HEK293 (cell line): ENCODE results near the gene PCDH15.

Experiments
- CTCF ChIA-PET: fragments of 350-600 bp; formaldehyde crosslinking; extraction: SDS; loops from one replicate; lab custom pipeline; 2021; ENCODE audit warnings: antibody characterized with exemption; lab: Yijun Ruan, JAX
- POLR2A ChIA-PET: fragments of 300-600 bp; formaldehyde crosslinking; extraction: SDS; loops from one replicate; lab custom pipeline; 2020; ENCODE audit warnings: antibody characterized with exemption, inconsistent platforms; lab: Yijun Ruan, JAX
- H3K27ac ChIP-seq: fragments of 200-500 bp; sonication (Bioruptor generic); 2 replicates; pipeline ENCODE4 v1.5.1; 2014; ENCODE audit warnings: low read depth, low read length, control low read depth, inconsistent platforms; ENCODE audit errors: extremely low read depth
- H3K36me3 ChIP-seq, 2 experiments: fragments of 200-500 bp in 1 of 2; sonication (Bioruptor generic) in 1 of 2; 1 replicate in 1 of 2; 2 replicates in 1 of 2; pipeline ENCODE4 v1.5.1; 2014 to 2017; ENCODE audit warnings: inconsistent platforms in 2 of 2, low read length in 2 of 2; ENCODE audit not compliant: control insufficient read depth in 2 of 2, insufficient read depth in 1 of 2
- H3K4me1 ChIP-seq: fragments of 200-500 bp; sonication (Bioruptor generic); 2 replicates; pipeline ENCODE4 v1.5.1; 2014; ENCODE audit warnings: mild to moderate bottlenecking, low read length, inconsistent platforms; ENCODE audit not compliant: control insufficient read depth, insufficient read depth
- H3K4me3 ChIP-seq: 2 replicates; pipeline ENCODE4 v1.5.1; 2011; ENCODE audit warnings: low read depth, mild to moderate bottlenecking, control low read depth, low read length, moderate library complexity
- H3K9me3 ChIP-seq: fragments of 200-500 bp; sonication (Bioruptor generic); 2 replicates; pipeline ENCODE4 v1.5.1; 2014; ENCODE audit warnings: low read depth, low read length, inconsistent platforms; ENCODE audit not compliant: control insufficient read depth, insufficient read depth
- GLIS1 ChIP-seq: fragments of 450-650 bp; formaldehyde crosslinking; IDR thresholded peaks from 2 replicates; pipeline ENCODE4 v1.5.1; 2016; ENCODE audit warnings: missing biosample characterization, missing genetic modification characterization
- HOXC10 ChIP-seq: sonication (generic); formaldehyde crosslinking; IDR thresholded peaks from 2 replicates; pipeline ENCODE4 v1.8.1; 2023; ENCODE audit warnings: mild to moderate bottlenecking, missing genetic modification reagents
- KLF16 ChIP-seq: fragments of 450-650 bp; formaldehyde crosslinking; IDR thresholded peaks from 2 replicates; pipeline ENCODE4 v1.5.1; 2017; ENCODE audit warnings: missing biosample characterization, missing genetic modification characterization
- SCRT2 ChIP-seq: fragments of 450-650 bp; formaldehyde crosslinking; IDR thresholded peaks from 2 replicates; pipeline ENCODE4 v1.5.1; 2016; ENCODE audit warnings: missing biosample characterization, missing genetic modification characterization
- SP3 ChIP-seq: fragments of 450-650 bp; formaldehyde crosslinking; IDR thresholded peaks from 2 replicates; pipeline ENCODE4 v1.5.1; 2016; ENCODE audit warnings: missing biosample characterization, missing genetic modification characterization
- ZBTB7A ChIP-seq: fragments of 450-650 bp; formaldehyde crosslinking; IDR thresholded peaks from 2 replicates; pipeline ENCODE4 v1.5.1; 2016; ENCODE audit warnings: low read depth, missing biosample characterization, missing genetic modification characterization
- ZNF138 ChIP-seq: fragments of 450-650 bp; formaldehyde crosslinking; IDR thresholded peaks from 2 replicates; pipeline ENCODE4 v1.5.1; 2016; ENCODE audit warnings: missing biosample characterization, missing genetic modification characterization, borderline replicate concordance
- ZNF16 ChIP-seq: fragments of 450-650 bp; formaldehyde crosslinking; IDR thresholded peaks from 2 replicates; pipeline ENCODE4 v1.5.1; 2016; ENCODE audit warnings: low read depth, missing biosample characterization, missing genetic modification characterization
- ZNF341 ChIP-seq: fragments of 450-650 bp; formaldehyde crosslinking; IDR thresholded peaks from 2 replicates; pipeline ENCODE4; 2016; ENCODE audit warnings: low read depth, missing biosample characterization, missing genetic modification characterization
- ZNF571 ChIP-seq: fragments of 450-650 bp; formaldehyde crosslinking; IDR thresholded peaks from 2 replicates; pipeline ENCODE4 v1.5.0; 2017; ENCODE audit warnings: missing biosample characterization, missing genetic modification characterization
- ZNF585B ChIP-seq: fragments of 450-650 bp; formaldehyde crosslinking; IDR thresholded peaks from 2 replicates; pipeline ENCODE4 v1.5.1; 2016; ENCODE audit warnings: missing biosample characterization, missing genetic modification characterization
- ZNF600 ChIP-seq: fragments of 450-650 bp; formaldehyde crosslinking; IDR thresholded peaks from 2 replicates; pipeline ENCODE4 v1.5.1; 2016; ENCODE audit warnings: missing biosample characterization, missing genetic modification characterization
- ZNF677 ChIP-seq: fragments of 450-650 bp; IDR thresholded peaks from 2 replicates; pipeline ENCODE4 v1.5.0; 2018; ENCODE audit warnings: missing biosample characterization, mild to moderate bottlenecking, missing genetic modification characterization, moderate library complexity
- ZNF701 ChIP-seq: fragments of 450-650 bp; formaldehyde crosslinking; IDR thresholded peaks from 2 replicates; pipeline ENCODE4 v1.5.1; 2016; ENCODE audit warnings: missing biosample characterization, missing genetic modification characterization
- ZNF792 ChIP-seq: fragments of 450-650 bp; formaldehyde crosslinking; IDR thresholded peaks from 2 replicates; pipeline ENCODE4 v1.5.1; 2016; ENCODE audit warnings: missing biosample characterization, missing genetic modification characterization
- TF ChIP-seq, protein P1 (sequence below): fragments of 450-650 bp; formaldehyde crosslinking; IDR thresholded peaks from 2 replicates; pipeline ENCODE4 v1.5.1; 2016; ENCODE audit warnings: missing biosample characterization, missing genetic modification characterization
- TF ChIP-seq, protein P2 (sequence below): fragments of 450-650 bp; IDR thresholded peaks from 2 replicates; pipeline ENCODE4 v1.5.1; 2018; ENCODE audit warnings: missing biosample characterization, mild to moderate bottlenecking, missing genetic modification characterization
- TF ChIP-seq, protein P3 (sequence below): fragments of 450-650 bp; formaldehyde crosslinking; IDR thresholded peaks from 2 replicates; pipeline ENCODE4 v1.5.1; 2016; ENCODE audit warnings: missing biosample characterization, missing genetic modification characterization
- TF ChIP-seq, protein P4 (sequence below): fragments of 450-650 bp; formaldehyde crosslinking; IDR thresholded peaks from 2 replicates; pipeline ENCODE4 v1.5.1; 2017; ENCODE audit warnings: missing biosample characterization, missing genetic modification characterization
- TF ChIP-seq, protein P5 (sequence below): fragments of 450-650 bp; formaldehyde crosslinking; IDR thresholded peaks from 2 replicates; pipeline ENCODE4 v1.5.1; 2017; ENCODE audit warnings: missing biosample characterization, mild to moderate bottlenecking, missing genetic modification characterization, moderate library complexity

The PCDH15 gene

DNA sequence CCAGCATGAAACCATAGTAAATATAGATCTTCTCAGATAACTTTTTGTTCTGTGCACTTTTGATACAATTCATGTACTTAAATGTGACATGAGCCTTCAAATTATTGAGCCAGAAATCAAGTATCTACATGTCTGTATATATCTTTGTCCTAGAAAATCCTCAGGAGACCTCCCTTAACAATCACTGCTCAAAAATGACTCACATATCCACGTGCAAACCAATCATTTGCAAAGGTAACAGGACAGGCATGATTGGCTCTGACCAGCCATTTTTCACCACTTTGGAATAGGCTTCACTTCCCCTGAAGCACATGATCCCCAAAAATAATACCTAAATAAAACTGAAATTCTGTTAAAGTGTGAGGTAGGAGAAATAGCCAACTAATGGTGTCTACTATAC lies 902.5 kb downstream of the PCDH15 start:
- TF ChIP-seq ZNF341 (tag by site-specific recombination) (no peak), HOXC10 (CRISPR knock-in tag) (no peak), SCRT2 (tag by site-specific recombination) (no peak), ZNF138 (no peak), KLF16 (tag by site-specific recombination) (no peak), ZNF585B (tag by site-specific recombination) (no peak), ZNF701 (tag by site-specific recombination) (no peak), ZNF792 (no peak), GLIS1 (no peak), ZNF16 (tag by site-specific recombination) (no peak), ZBTB7A (tag by site-specific recombination) (no peak), ZNF571 (tag by site-specific recombination) (no peak), SP3 (tag by site-specific recombination) (no peak), ZNF677 (no peak), ZNF600 (tag by site-specific recombination) (no peak)
- TF ChIP-seq, protein P1, sequence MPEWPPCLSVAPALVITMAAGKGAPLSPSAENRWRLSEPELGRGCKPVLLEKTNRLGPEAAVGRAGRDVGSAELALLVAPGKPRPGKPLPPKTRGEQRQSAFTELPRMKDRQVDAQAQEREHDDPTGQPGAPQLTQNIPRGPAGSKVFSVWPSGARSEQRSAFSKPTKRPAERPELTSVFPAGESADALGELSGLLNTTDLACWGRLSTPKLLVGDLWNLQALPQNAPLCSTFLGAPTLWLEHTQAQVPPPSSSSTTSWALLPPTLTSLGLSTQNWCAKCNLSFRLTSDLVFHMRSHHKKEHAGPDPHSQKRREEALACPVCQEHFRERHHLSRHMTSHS (tag by site-specific recombination): no peak
- TF ChIP-seq, protein P2, sequence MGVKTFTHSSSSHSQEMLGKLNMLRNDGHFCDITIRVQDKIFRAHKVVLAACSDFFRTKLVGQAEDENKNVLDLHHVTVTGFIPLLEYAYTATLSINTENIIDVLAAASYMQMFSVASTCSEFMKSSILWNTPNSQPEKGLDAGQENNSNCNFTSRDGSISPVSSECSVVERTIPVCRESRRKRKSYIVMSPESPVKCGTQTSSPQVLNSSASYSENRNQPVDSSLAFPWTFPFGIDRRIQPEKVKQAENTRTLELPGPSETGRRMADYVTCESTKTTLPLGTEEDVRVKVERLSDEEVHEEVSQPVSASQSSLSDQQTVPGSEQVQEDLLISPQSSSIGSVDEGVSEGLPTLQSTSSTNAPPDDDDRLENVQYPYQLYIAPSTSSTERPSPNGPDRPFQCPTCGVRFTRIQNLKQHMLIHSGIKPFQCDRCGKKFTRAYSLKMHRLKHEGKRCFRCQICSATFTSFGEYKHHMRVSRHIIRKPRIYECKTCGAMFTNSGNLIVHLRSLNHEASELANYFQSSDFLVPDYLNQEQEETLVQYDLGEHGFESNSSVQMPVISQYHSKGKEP (tag by site-specific recombination): no peak
- TF ChIP-seq, protein P3, sequence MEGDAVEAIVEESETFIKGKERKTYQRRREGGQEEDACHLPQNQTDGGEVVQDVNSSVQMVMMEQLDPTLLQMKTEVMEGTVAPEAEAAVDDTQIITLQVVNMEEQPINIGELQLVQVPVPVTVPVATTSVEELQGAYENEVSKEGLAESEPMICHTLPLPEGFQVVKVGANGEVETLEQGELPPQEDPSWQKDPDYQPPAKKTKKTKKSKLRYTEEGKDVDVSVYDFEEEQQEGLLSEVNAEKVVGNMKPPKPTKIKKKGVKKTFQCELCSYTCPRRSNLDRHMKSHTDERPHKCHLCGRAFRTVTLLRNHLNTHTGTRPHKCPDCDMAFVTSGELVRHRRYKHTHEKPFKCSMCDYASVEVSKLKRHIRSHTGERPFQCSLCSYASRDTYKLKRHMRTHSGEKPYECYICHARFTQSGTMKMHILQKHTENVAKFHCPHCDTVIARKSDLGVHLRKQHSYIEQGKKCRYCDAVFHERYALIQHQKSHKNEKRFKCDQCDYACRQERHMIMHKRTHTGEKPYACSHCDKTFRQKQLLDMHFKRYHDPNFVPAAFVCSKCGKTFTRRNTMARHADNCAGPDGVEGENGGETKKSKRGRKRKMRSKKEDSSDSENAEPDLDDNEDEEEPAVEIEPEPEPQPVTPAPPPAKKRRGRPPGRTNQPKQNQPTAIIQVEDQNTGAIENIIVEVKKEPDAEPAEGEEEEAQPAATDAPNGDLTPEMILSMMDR (tag by site-specific recombination): no peak
- TF ChIP-seq, protein P4, sequence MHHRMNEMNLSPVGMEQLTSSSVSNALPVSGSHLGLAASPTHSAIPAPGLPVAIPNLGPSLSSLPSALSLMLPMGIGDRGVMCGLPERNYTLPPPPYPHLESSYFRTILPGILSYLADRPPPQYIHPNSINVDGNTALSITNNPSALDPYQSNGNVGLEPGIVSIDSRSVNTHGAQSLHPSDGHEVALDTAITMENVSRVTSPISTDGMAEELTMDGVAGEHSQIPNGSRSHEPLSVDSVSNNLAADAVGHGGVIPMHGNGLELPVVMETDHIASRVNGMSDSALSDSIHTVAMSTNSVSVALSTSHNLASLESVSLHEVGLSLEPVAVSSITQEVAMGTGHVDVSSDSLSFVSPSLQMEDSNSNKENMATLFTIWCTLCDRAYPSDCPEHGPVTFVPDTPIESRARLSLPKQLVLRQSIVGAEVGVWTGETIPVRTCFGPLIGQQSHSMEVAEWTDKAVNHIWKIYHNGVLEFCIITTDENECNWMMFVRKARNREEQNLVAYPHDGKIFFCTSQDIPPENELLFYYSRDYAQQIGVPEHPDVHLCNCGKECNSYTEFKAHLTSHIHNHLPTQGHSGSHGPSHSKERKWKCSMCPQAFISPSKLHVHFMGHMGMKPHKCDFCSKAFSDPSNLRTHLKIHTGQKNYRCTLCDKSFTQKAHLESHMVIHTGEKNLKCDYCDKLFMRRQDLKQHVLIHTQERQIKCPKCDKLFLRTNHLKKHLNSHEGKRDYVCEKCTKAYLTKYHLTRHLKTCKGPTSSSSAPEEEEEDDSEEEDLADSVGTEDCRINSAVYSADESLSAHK (tag by site-specific recombination): no peak
- TF ChIP-seq, protein P5, sequence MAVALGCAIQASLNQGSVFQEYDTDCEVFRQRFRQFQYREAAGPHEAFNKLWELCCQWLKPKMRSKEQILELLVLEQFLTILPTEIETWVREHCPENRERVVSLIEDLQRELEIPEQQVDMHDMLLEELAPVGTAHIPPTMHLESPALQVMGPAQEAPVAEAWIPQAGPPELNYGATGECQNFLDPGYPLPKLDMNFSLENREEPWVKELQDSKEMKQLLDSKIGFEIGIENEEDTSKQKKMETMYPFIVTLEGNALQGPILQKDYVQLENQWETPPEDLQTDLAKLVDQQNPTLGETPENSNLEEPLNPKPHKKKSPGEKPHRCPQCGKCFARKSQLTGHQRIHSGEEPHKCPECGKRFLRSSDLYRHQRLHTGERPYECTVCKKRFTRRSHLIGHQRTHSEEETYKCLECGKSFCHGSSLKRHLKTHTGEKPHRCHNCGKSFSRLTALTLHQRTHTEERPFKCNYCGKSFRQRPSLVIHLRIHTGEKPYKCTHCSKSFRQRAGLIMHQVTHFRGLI (tag by site-specific recombination): no peak
- ChIA-PET POLR2A (no interaction called here), CTCF (no interaction called here)
- Histone ChIP-seq H3K4me3 (no peak overlapping the region), H3K4me1 (no peaks in the 10 kb centered on the region), H3K9me3 (no peaks in the 10 kb centered on the region), H3K27ac (no peak overlapping the region), H3K36me3 (no peaks in the 10 kb centered on the region)
